Measurements from ENCODE around the gene SH2D1A.
"Not testable (repeated sequence)": the region's sequence is repeated elsewhere in the genome, so short reads cannot be mapped to it uniquely, and the experiment has no call there.

SH2D1A gene

GRCh38 chrX:124358800-124359383, 12.5 kb downstream of the SH2D1A start:
- DNase-seq, result no peak

DNA sequence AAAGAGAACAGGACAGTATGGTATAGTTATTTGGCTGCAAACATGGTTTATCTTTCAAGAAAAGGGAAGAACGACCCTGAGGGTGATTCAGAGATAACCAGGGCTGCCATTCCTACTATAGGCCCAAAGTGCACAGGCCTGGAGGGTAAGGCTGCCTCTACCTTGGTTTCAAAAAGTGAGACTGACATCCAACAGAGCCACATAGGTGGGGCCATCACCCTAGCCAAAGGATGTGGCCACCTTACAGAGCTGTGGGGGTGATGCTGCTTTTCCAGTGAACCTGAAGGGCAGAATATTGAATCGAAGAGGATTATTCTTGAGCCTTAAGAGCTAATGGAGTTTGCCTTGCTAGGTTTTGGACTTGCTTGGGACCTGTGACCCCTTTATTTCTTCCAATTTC, 15.7 kb downstream of the SH2D1A start:
- no peak for DNase-seq

GRCh38 chrX:124362761-124363160, 16.4 kb downstream of the SH2D1A start:
- no peak for DNase-seq

GRCh38 chrX:124369722-124370121, 23.4 kb downstream of the SH2D1A start:
- no peak for DNase-seq

DNA sequence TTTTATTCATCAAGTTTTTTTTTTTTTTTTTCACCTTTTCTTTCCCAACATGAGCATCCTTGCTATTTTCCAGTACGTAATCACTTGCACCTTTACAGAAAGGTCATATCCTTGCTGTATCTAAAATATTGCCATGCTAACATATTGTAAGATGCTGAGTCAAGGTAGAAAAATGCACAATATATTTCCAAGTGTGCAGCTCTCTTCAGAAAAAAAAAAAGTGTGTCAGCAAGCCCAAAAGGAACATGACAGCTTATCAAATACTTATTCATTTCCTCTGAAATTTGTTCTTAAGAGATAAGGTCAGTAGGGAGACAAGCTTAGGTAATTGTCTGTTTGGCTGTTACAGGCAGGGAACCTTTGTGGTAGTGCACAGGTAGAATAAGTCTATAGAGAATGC, 27.0 kb downstream of the SH2D1A start:
- no peak for DNase-seq

GRCh38 chrX:124378643-124379042, 32.3 kb downstream of the SH2D1A start:
- no peak for DNase-seq

GRCh38 chrX:124383354-124383753, 37.0 kb downstream of the SH2D1A start:
- no peak for DNase-seq

- DNase-seq, result no peak
Observed at GRCh38 chrX:124386401-124386800, 40.0 kb downstream of the SH2D1A start.

DNA sequence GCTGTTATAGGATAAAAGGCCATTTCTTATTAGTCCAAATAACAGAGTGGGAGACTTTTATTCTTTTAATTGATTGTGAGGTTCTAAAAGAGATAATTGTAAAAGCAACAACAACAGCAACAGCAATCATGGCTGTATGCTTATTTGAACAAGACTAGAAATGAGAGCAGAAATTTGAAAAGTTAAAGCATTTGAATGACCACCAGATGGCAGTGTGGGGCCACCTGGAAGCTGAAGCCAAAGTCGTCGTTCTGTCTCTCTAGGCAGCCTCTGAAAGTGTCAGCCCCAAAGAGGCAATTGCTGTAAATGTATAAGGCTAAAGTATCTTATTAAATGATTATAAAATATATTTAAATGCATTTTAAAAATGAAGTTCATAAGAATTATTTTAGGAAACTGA, 42.2 kb downstream of the SH2D1A start:
- peak in 1 of 2 experiments; percentile 62 for DNase-seq

DNA sequence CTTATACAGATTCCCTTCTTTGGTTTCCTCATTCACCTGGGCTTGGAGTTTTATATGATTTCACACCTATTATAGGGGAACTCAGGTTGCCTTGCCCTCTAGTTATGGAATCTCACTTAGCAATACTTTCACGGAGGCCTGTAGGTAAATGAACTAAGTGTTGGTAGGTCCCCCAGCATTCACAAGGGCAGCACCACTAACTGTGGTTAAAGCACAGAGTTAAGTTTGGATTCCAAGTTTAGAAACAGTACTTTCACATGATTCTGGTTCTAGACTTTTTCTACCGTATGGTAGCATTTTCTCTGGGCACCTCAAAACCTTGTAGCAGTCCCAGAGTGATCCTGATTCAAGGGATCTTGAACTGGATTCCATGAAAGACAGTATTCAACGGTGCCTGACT, 46.4 kb downstream of the SH2D1A start:
- DNase-seq, result no peak

DNA sequence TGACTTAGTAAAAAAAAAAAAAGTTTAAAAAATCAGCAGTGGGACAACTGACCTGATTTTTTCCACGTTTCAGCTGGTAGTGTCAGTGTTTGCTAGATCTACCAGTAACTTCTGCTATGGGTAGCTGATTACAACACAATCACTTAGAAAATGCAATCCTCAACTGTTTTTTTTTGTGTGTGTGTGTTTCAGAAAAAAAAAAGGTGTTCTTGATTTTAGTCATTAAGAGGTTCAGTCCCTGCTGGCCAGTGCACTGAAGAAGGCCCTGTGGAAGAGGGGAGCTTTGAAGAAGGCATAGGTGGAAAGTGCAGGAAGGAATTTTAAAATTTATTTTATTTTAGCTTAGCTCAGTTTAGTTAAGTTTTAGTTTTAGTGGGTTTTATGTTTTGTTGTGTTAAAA, 46.9 kb downstream of the SH2D1A start:
- DNase-seq, result no peak

DNA sequence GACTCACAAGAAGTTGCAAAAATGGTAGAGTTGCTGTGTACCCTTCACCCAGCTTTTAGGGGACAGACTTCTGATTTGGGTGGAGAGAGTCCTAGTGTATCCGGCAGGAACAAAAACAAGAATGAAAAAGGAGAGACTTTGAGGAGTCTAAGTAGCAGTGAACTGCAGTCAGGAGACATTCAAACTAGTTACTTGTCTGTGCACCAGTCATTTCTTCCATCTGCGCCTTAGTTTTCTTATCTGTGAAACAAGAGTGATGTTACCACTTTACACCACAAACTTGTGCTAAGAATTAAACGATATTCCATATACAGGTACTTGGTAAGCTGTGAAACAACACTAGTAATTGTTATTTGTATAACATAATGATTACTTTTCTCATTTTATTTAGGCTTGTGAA, 47.3 kb downstream of the SH2D1A start:
- DNase-seq, result no peak

- DNase-seq, result no peak
Observed at GRCh38 chrX:124395145-124395880, 49.0 kb downstream of the SH2D1A start.

- DNase-seq, result no peak
Observed at GRCh38 chrX:124401696-124402095, 55.3 kb downstream of the SH2D1A start.

DNA sequence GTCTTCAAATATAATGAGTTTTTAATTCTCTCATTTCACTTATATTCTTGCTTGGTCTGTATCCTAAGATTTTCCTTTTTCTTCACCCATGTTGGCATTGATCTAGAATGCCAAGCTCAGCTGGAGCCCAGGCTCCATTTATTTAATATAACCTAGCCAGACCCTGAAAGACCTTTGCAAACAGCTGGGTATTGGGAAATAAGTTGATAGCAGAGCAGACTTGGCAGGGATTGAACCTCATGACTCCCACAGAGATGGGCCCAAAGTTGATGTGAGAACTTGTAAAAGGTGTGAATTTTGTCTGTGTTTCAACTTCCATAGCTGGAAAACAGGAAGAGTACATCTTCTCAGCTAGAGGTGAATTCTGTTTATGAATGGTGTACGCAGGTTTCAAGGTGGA, 59.5 kb downstream of the SH2D1A start:
- DNase-seq, result no peak

- peak; percentile 1 to 65 for DNase-seq
Observed at GRCh38 chrX:124406294-124407014, 60.1 kb downstream of the SH2D1A start.

DNA sequence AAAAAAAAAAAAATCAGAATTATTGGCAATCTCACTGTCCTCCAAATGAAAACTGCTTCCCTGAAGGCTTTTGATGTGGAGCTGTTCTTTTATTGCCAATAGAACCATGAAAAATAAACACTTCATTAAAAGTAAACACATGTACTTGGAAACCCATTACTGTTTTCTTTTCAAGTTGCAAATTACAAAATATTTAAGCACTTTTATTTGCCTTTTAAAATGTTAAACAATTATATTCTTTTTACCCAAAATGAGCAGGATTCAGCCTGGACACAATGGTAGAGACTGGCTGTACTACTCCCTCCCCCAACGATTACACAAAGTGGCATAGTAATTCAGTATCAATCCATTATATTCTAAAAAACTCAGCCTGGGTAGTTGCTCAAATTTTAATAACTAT, 60.9 kb downstream of the SH2D1A start:
- no peak for DNase-seq

DNA sequence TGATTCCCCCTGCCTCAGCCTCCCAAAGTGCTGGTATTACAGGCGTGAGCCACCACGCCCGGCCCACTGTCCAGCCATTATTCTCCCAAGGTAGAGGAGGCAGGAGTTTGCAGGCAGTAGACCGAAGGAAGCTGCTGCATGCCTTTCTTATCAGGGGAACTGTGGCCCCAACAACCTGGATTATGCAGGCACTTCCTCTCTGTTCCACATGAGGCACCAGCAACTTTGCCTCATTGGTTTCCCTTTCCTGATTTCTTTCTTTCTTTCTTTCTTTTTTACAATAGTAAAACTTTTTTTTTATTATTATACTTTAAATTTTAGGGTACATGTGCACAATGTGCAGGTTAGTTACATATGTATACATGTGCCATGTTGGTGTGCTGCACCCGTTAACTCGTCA, 62.0 kb downstream of the SH2D1A start:
- not testable (repeated sequence) for DNase-seq

GRCh38 chrX:124413244-124413643, 66.9 kb downstream of the SH2D1A start:
- no peak for DNase-seq

DNA sequence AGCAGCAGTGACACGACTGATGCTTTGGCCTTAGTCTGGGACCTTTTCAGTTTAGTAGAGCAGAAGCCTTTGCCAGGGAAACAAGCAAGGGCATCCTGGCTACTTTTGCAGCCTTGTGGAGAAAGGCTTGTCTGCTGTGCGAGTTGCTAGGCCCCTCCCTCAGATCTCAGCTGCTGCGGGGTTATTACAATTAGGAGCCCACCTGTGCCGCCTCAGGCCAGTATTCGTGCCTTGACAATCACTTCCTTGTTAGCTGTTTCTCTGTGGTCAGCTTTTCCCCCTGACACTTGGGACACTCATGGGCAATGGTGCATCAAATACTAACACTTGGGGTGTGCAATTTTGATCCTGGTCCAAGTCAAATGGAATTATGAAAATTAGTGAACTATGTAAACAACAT, 67.9 kb downstream of the SH2D1A start:
- DNase-seq, result peak; percentile 49 to 64

GRCh38 chrX:124415115-124415800, 68.9 kb downstream of the SH2D1A start:
- DNase-seq, result no peak

GRCh38 chrX:124421898-124422655, 75.7 kb downstream of the SH2D1A start:
- DNase-seq, result no peak

Data from NCI-H526 (cell line).